H1 (cell line): Measurements from ENCODE around the gene C1orf87. TPM values are rescaled to one million over a fixed set of nuclear protein-coding genes. Genes with fewer than 3 reads are reported as not detected.

Experiments used
- CTCF ChIA-PET: fragments of 300-600 bp; sonication (Branson Sonifier 250); formaldehyde crosslinking; loops from one replicate; lab custom pipeline; 2021; ENCODE audit not compliant: partially characterized antibody; lab: Charles Lee
- POLR2A ChIA-PET: fragments of 300-600 bp; sonication (Branson Sonifier 250); formaldehyde crosslinking; loops from one replicate; lab custom pipeline; 2021; ENCODE audit warnings: inconsistent platforms; ENCODE audit not compliant: partially characterized antibody; lab: Charles Lee
- DNase-seq, 2 experiments: peaks; one replicate each; pipeline versions ENCODE4 v3.0.0 to v3.0.0-alpha.2; 2010 to 2022; ENCODE audit warnings: low spot score in 2 of 2, low read depth in 1 of 2, mixed read lengths in 1 of 2
- FAIRE-seq: peaks from 2 replicates; lab custom pipeline; 2011; peaks lifted over from hg19 to GRCh38; lab: Jason Lieb, UNC
- H2AFZ ChIP-seq: 2 replicates; pipeline ENCODE4 v1.8.1; 2012; ENCODE audit warnings: low read length, inconsistent platforms
- H2AK5ac ChIP-seq: 2 replicates; pipeline ENCODE4 v1.6.1; 2013; ENCODE audit warnings: low read depth, low read length
- H2BK120ac ChIP-seq: replicated peaks from 2 replicates; pipeline ENCODE3; 2013; ENCODE audit warnings: low read depth, low read length, inconsistent platforms
- H2BK12ac ChIP-seq: 2 replicates; pipeline ENCODE4 v1.6.1; 2013; ENCODE audit warnings: low read depth, low read length
- H2BK15ac ChIP-seq: 2 replicates; pipeline ENCODE4 v1.6.1; 2013; ENCODE audit warnings: low read length
- H2BK20ac ChIP-seq: 2 replicates; pipeline ENCODE4 v1.6.1; 2013; ENCODE audit warnings: low read length
- H2BK5ac ChIP-seq: 2 replicates; pipeline ENCODE4 v1.6.1; 2013; ENCODE audit warnings: low read depth, low read length
- H3K14ac ChIP-seq: 2 replicates; pipeline ENCODE4 v1.6.1; 2013; ENCODE audit warnings: inconsistent platforms; ENCODE audit not compliant: insufficient read length
- H3K18ac ChIP-seq: 2 replicates; pipeline ENCODE4 v1.6.1; 2013; ENCODE audit warnings: low read length; ENCODE audit errors: extremely low read depth
- H3K23ac ChIP-seq: 2 replicates; pipeline ENCODE4 v1.6.1; 2013; ENCODE audit warnings: inconsistent platforms; ENCODE audit not compliant: insufficient read length
- H3K23me2 ChIP-seq: 2 replicates; pipeline ENCODE4 v1.6.1; 2013; ENCODE audit warnings: low read depth, low read length
- H3K27ac ChIP-seq: 2 replicates; pipeline ENCODE4 v1.6.1; 2011; ENCODE audit warnings: low read depth, low read length, inconsistent platforms
- H3K27me3 ChIP-seq, 4 experiments: replicated peaks in 1 of 4; 1 replicate in 1 of 4; 2 replicates in 3 of 4; pipeline versions ENCODE4 v1.6.1 to v1.8.1; 2011 to 2013; ENCODE audit warnings: low read length in 3 of 4, mild to moderate bottlenecking in 3 of 4, inconsistent platforms in 2 of 4, mixed read lengths in 2 of 4, moderate library complexity in 1 of 4; ENCODE audit not compliant: control insufficient read depth in 3 of 4, insufficient read depth in 3 of 4; ENCODE audit errors: extremely low read depth in 1 of 4
- H3K36me3 ChIP-seq, 4 experiments: 2 replicates each; pipeline versions ENCODE4 v1.6.1 to v1.8.1; 2011 to 2013; ENCODE audit warnings: mild to moderate bottlenecking in 4 of 4, low read length in 3 of 4, moderate library complexity in 2 of 4, control low read depth in 1 of 4, inconsistent platforms in 1 of 4; ENCODE audit not compliant: insufficient read depth in 4 of 4, control insufficient read depth in 2 of 4
- H3K4ac ChIP-seq: replicated peaks from 2 replicates; pipeline ENCODE3; 2013; ENCODE audit warnings: low read length, low read depth, mixed read lengths, inconsistent platforms; ENCODE audit not compliant: insufficient read length
- H3K4me1 ChIP-seq, 4 experiments: replicated peaks in 1 of 4; 1 replicate in 1 of 4; 2 replicates in 3 of 4; pipeline versions ENCODE4 v1.6.1 to v1.8.1; 2011 to 2013; ENCODE audit warnings: low read length in 3 of 4, inconsistent platforms in 2 of 4, mixed read lengths in 1 of 4; ENCODE audit not compliant: insufficient read depth in 4 of 4, control insufficient read depth in 3 of 4
- H3K4me2 ChIP-seq, 2 experiments: 2 replicates each; pipeline versions ENCODE4 v1.6.1 to v1.8.1; 2011 to 2013; ENCODE audit warnings: low read depth in 2 of 2, low read length in 2 of 2, control low read depth in 1 of 2, inconsistent platforms in 1 of 2, mild to moderate bottlenecking in 1 of 2; ENCODE audit not compliant: insufficient read depth in 1 of 2
- H3K4me3 ChIP-seq, 4 experiments: fragments of 200-600, 300-600 bp in 1 of 4; sonication (generic), shearing (Covaris generic), sonication (Bioruptor Twin) in 1 of 4; 2 replicates each; pipeline versions ENCODE4 v1.5.1 to v1.8.1; 2011 to 2016; ENCODE audit warnings: low read length in 4 of 4, low read depth in 3 of 4, control low read depth in 2 of 4, inconsistent platforms in 2 of 4, mild to moderate bottlenecking in 2 of 4, mixed read lengths in 1 of 4, moderate library complexity in 1 of 4; ENCODE audit not compliant: insufficient read depth in 2 of 4; ENCODE audit errors: extremely low read depth in 1 of 4
- H3K56ac ChIP-seq: replicated peaks from 2 replicates; pipeline ENCODE3; 2013; ENCODE audit warnings: low read depth, mild to moderate bottlenecking, mixed read lengths, low read length, inconsistent platforms; ENCODE audit not compliant: insufficient read length
- H3K79me1 ChIP-seq: 2 replicates; pipeline ENCODE4 v1.6.1; 2013; ENCODE audit warnings: low read depth, low read length, control low read depth
- H3K79me2 ChIP-seq, 2 experiments: 2 replicates each; pipeline versions ENCODE4 v1.6.1 to v1.8.1; 2012 to 2013; ENCODE audit warnings: low read length in 2 of 2, mild to moderate bottlenecking in 2 of 2, inconsistent platforms in 1 of 2; ENCODE audit not compliant: insufficient read depth in 2 of 2, control insufficient read depth in 1 of 2
- H3K9ac ChIP-seq, 4 experiments: replicated peaks in 1 of 4; 1 replicate in 1 of 4; 2 replicates in 3 of 4; pipeline versions ENCODE4 v1.6.1 to v1.8.1; 2011 to 2013; ENCODE audit warnings: low read depth in 3 of 4, low read length in 3 of 4, control low read depth in 2 of 4, mild to moderate bottlenecking in 2 of 4, moderate library complexity in 2 of 4, inconsistent platforms in 1 of 4; ENCODE audit errors: extremely low read depth in 1 of 4
- H3K9me3 ChIP-seq, 2 experiments: 2 replicates each; pipeline versions ENCODE4 v1.6.1 to v1.8.1; 2012 to 2013; ENCODE audit warnings: mild to moderate bottlenecking in 2 of 2, moderate library complexity in 2 of 2, control low read depth in 1 of 2, inconsistent platforms in 1 of 2, low read depth in 1 of 2, low read length in 1 of 2, mixed read lengths in 1 of 2; ENCODE audit not compliant: insufficient read depth in 2 of 2
- H4K20me1 ChIP-seq, 2 experiments: replicated peaks in 1 of 2; 2 replicates each; pipeline versions ENCODE3 to v1.8.1; 2011 to 2013; ENCODE audit warnings: inconsistent platforms in 2 of 2, low read length in 2 of 2, mild to moderate bottlenecking in 1 of 2; ENCODE audit not compliant: insufficient read depth in 2 of 2, control insufficient read depth in 1 of 2
- H4K5ac ChIP-seq: 2 replicates; pipeline ENCODE4 v1.6.1; 2013; ENCODE audit warnings: low read length, low read depth, mixed read lengths, inconsistent platforms; ENCODE audit not compliant: insufficient read length
- H4K8ac ChIP-seq: 2 replicates; pipeline ENCODE4 v1.8.0; 2013; ENCODE audit warnings: mild to moderate bottlenecking, moderate library complexity, low read length, inconsistent platforms; ENCODE audit not compliant: insufficient read depth; ENCODE audit errors: extremely low read depth
- H4K91ac ChIP-seq: replicated peaks from 2 replicates; pipeline ENCODE3; 2013; ENCODE audit warnings: low read length, mixed read lengths, inconsistent platforms; ENCODE audit not compliant: insufficient read length
- CBX8 ChIP-seq: fragments of 300-800, 300-1000 bp; sonication (generic); IDR thresholded peaks from 2 replicates; pipeline ENCODE4 v1.7.1; 2016; ENCODE audit warnings: low read depth, low read length, borderline replicate concordance
- CTCF ChIP-seq, 3 experiments: IDR thresholded peaks; 1 replicate in 2 of 3; 2 replicates in 1 of 3; pipeline versions ENCODE4 v1.5.1 to v1.6.1; 2011; ENCODE audit warnings: low read length in 3 of 3, mild to moderate bottlenecking in 3 of 3, inconsistent platforms in 2 of 3, low read depth in 1 of 3, moderate library complexity in 1 of 3; ENCODE audit not compliant: insufficient read depth in 1 of 3; ENCODE audit errors: control extremely low read depth in 1 of 3
- WGBS, 2 experiments: shearing (Covaris generic) in 1 of 2; methylation state at CpG; one replicate each; pipeline versions ENCODE4 v1.1.6 to v1.1.7; 2013 to 2015; ENCODE audit warnings: low lambda C conversion rate in 2 of 2, mixed read lengths in 2 of 2, inconsistent platforms in 1 of 2, low coverage in 1 of 2, missing lambda C conversion rate in 1 of 2; ENCODE audit not compliant: insufficient replicate concordance in 2 of 2, insufficient coverage in 1 of 2, insufficient read length in 1 of 2; ENCODE audit errors: extremely low coverage in 1 of 2, missing lambda C conversion rate in 1 of 2; 5-methylcytosine and 5-hydroxymethylcytosine counted together
- polyA plus RNA-seq, 7 experiments: library from polyadenylated mRNA; depleted of rRNA in 3 of 7; stranded (reverse) in 5 of 7; unstranded in 2 of 7; fragments of >200 nt in 5 of 7; fragments of 200-250 nt in 2 of 7; gene quantifications; 1 replicate in 5 of 7; 2 replicates in 1 of 7; 4 replicates in 1 of 7; pipeline versions ENCODE4 v1.2.1 to v1.2.3, GENCODE V29; 2011 to 2013; ENCODE audit warnings: missing spikeins in 2 of 7, mixed read lengths in 2 of 7
- total RNA-seq: library from RNA; stranded (reverse); fragmentation: NEBNext Ultra II Directional; extraction: Animal tissue kit (Norgen Biotek cat#: 25700); gene quantifications from 2 replicates; pipeline ENCODE4 v1.2.1, GENCODE V29; 2021

C1orf87 gene
- total and polyA plus RNA-seq, 2 of the 8 experiments (the other 6 are each of a cell fraction or from before 2014, with no cell fraction given): 0.41 TPM; not detected in 1

GRCh38 chr1:60035921-60036320, 37.6 kb downstream of the C1orf87 start:
- H2BK120ac ChIP-seq: no peak overlapping the region
- no peak overlapping the region for H2BK5ac ChIP-seq
- no peaks in the 10 kb centered on the region for H3K23me2 ChIP-seq
- no peaks in the 10 kb centered on the region for H3K36me3 ChIP-seq
- no peaks in the 10 kb centered on the region for H4K20me1 ChIP-seq
- no peak overlapping the region for H2AK5ac ChIP-seq
- no peak overlapping the region for H3K4me2 ChIP-seq
- no peak for TF ChIP-seq CBX8
- peak in 1 of 3 experiments; percentile 5; a peak in 1 of 4 replicates for TF ChIP-seq CTCF (IDR thresholded peaks at IDR 0.05; ENCODE audit: control extremely low read depth in 1 of 3, insufficient read depth in 1 of 3, low read depth in 1 of 3, low read length in 3 of 3)
- H2BK20ac ChIP-seq: no peak overlapping the region
- H4K8ac ChIP-seq: no peak overlapping the region
- H3K14ac ChIP-seq: no peak overlapping the region
- no peak overlapping the region for H3K4me3 ChIP-seq
- peaks cover 0 to 1% (median 0%) of the 10 kb centered on the region in 4 experiments; a peak in 1 of 7 replicates for H3K27me3 ChIP-seq
- H3K9me3 ChIP-seq: no peaks in the 10 kb centered on the region
- H3K56ac ChIP-seq: no peak overlapping the region
- 81% methylated on average over 2 of the region's 2 CpGs; no CpG with 5 or more reads in 1 of the 2 experiments for WGBS, 2 experiments
- no peaks in the 10 kb centered on the region for H3K4me1 ChIP-seq
- CTCF ChIA-PET: interaction anchor here (0.9 to 2.1 kb wide), 4 partner anchors 16 to 88 kb away, joined by 3 to 6 read pairs (median 3); no protein-coding TSS in a partner anchor
- no peak overlapping the region for H3K9ac ChIP-seq
- H2BK15ac ChIP-seq: no peak overlapping the region
- no peak overlapping the region for H4K91ac ChIP-seq
- POLR2A ChIA-PET: no interaction called here
- no peak overlapping the region for H2AFZ ChIP-seq
- H3K23ac ChIP-seq: no peak overlapping the region
- H4K5ac ChIP-seq: no peak overlapping the region
- H3K18ac ChIP-seq: no peak overlapping the region
- DNase-seq (no peak), FAIRE-seq (no peak)
- H3K79me1 ChIP-seq: no peaks in the 10 kb centered on the region
- no peaks in the 10 kb centered on the region for H3K79me2 ChIP-seq
- H2BK12ac ChIP-seq: no peak overlapping the region
- H3K4ac ChIP-seq: no peak overlapping the region
- no peak overlapping the region for H3K27ac ChIP-seq
